GM19468 (cell line): ENCODE measurements around the gene PARP1.
"Not testable (repeated sequence)": the region's sequence is repeated elsewhere in the genome, so short reads cannot be mapped to it uniquely, and the experiment has no call there.

Experiments
- ATAC-seq: cut with Tn5 transposase; IDR thresholded peaks from one replicate; pipeline ENCODE4 v1.9.1; 2021; ENCODE audit warnings: mild to moderate bottlenecking, moderate library complexity, moderate number of reproducible peaks; ENCODE audit not compliant: unreplicated experiment; ENCODE audit errors: extremely low read depth

Gene PARP1

DNA sequence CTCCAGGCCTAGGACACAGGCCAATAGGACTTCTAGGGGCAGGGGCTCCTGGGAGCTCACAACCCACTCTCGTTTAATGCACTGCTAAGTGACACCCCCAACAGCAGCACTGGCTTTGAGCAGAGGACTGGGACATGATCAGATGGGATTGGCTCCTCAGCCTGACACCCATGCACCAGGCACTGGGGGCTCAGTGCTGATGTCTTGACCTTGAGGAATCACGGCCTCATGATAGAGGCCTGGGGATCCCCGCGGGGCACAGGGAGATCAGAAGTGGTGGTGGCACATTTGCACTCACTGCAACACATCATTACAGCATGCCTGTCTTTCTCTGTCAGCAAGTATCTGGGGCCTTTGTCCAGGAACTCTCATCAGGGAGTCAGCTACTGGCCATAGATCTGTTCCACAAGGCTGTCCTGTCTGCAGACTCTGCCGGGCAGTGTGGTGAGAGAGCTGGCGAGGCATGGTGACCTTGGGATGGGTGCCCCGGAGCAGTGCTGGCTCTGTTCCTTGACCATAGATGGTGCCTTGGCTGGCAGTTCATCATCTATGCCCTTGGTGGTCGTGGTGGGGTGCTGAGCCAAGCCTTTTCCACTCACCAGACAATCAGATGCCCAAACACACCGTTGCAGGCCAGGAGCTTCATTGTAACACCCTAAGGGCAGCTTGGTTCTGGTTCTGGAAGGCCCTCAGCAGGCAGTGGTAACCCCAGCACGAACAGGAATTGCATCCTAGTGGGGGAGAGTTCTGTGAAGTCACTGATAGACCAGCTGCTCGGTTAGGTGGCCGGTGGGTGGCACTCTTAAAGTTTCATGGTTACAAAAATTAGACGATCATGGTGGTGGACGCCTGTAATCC lies 22.2 kb upstream of the PARP1 start:
- ATAC-seq: no peak

DNA sequence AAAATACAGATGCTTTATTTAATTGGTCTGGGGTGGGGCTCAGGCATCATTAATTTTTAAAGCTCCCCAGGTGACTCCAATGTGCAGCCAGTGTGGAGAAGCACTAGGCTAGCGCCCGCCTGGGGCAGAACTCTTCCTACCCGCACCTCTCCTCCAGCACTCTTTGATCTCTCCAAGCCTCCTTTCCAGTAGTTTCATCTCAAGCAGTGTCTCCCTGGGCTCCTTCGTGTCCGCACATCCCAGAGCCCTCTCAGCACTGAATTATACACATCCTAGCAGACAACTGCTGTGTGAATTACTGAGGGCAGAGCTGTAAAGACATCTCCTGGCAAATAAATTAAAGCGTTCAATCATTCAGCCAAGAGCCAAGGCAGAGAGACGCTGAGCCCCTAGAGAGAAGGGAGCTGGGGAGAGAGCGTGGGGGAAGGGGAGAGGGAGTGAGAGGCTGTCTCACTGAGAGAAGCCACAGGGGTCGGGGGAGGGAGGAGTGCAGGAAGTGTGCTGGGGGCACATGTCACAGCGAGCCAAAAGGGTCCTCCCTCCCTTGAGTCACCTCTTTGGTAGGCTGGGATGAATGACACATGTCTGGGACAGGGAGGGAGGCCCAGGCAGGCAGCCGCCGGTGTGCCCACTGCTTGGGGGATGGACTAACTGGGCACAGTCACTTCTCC lies 21.0 kb upstream of the PARP1 start:
- no peak for ATAC-seq

DNA sequence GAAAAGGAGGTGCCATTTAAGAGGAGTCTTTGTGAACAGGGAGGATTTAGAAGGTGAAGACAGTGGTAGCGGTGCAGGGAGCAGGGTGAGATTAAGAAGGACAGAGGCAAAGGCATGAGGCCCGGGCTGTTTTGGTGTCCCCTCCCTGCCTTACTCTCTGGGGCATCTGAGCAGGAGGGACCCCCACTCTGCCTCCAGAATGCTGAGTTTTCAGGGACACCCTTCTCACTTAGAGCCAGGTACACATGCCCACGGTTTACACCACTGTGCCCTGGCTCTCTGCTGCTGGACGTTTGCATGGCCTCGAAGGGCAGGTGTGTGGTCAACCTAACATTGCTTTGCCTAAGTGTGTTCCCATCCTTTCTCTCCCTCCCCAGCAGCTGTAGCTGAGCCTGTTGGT lies 20.5 kb upstream of the PARP1 start:
- ATAC-seq: no peak

DNA sequence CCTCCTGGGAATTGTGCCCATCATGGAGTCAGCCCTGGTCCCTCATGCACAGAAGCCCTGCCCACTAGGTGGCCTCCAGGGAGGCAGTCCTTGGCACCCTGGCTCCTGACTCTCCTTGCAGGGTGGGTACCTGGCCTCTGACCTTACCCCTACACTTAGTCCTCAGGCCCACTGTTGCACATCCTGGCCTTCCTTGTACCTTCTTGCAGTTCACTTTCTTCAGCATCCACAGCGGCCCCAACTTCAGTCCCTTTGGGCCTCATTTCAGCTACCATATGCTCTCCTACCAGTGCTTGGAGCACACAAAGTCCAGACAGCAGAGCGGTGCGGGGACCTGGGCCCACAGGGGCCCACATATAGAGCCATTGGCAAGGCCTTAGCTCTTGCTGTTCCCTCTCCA lies 19.2 kb upstream of the PARP1 start:
- ATAC-seq: no peak

DNA sequence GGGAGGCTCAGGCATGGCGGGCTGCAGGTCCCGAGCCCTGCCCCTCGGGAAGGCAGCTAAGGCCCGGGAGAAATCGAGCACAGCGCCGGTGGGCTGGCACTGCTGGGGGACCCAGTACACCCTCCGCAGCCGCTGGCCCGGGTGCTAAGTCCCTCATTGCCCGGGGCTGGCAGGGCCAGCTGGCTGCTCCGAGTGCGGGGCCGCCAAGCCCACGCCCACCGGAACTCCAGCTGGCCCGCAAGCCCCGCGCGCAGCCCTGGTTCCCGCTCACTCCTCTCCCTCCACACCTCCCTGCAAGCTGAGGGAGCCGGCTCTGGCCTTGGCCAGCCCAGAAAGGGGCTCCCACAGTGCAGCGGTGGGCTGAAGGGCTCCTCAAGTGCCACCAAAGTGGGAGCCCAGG lies 18.5 kb upstream of the PARP1 start:
- not testable (repeated sequence) for ATAC-seq

DNA sequence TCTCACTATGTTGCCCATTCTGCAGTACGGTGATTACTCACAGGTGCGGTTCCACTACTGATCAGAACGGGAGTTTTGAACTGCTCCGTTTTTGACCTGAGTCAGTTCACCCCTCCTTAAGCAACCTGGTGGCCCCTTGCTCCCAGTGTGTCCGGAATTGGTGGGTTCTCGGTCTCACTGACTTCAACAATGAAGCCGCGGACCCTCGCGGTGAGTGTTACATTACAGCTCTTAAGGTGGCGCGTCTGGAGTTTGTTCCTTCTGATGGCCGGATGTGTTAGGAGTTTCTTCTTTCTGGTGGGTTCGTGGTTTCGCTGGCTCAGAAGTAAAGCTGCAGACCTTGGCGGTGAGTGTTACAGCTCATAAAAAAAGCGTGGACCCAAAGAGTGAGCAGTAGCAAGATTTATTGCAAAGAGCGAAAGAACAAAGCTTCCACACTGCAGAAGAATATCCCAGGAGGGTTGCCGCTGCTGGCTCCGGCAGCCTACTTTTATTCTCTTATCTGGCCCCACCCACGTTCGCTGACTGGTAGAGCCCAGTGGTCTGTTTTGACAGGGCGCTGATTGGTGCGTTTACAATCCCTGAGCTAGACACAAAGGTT lies 17.6 kb upstream of the PARP1 start:
- no peak for ATAC-seq

DNA sequence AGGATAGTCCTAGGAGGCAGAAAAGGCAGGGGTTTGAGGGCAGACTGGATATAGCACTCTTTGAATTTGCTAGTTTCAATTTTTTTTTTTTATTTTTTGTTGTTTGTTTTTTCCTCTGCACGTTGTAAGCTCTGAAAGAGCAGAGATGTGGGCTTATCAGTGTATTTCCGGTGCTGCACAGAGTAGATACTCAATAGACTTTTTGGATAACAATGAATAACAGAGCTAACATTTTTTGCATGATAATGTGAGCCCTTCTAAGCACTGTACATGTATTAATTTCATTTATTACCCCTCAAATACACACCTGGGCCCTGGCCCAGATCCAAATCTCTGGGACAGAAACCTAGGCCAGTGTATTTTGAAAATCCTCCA lies 17.1 kb upstream of the PARP1 start:
- no peak for ATAC-seq

DNA sequence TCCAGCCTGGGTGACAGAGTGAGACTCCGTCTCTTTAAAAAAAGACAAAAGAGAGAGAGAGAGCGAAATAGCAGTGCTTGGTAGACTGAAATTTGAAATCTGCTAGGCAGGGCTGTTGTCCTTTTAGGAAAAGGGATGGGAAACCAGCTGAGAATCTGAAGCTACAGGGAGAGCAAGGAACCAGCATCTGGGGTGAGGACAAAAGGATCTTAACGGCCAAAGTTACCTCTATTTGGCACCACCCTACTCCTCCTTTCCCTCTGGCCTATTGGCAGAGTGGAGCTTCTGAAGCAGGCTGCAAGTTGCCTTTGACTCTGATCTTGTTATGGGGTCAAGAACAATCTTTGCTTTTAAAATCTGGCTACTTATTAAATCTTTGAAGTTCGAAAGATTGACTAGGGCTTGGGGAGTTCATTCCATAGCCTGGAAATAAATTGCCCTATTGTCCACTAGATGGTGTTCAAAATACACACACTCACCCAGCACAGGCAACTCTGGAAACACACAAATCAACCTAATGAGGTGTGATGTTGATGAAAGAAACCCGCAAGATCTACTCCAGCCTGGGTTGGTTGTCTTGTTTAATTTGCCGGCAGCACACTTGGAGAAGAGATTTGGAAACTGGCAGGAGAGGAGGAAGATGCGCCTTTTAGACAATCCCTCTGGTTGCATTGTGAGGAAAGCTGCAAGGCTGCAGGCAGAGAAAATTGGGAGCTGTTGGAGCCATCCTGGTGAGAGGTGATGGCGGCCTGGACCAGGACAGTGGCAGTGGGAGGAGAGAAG lies 16.5 kb upstream of the PARP1 start:
- no peak for ATAC-seq

DNA sequence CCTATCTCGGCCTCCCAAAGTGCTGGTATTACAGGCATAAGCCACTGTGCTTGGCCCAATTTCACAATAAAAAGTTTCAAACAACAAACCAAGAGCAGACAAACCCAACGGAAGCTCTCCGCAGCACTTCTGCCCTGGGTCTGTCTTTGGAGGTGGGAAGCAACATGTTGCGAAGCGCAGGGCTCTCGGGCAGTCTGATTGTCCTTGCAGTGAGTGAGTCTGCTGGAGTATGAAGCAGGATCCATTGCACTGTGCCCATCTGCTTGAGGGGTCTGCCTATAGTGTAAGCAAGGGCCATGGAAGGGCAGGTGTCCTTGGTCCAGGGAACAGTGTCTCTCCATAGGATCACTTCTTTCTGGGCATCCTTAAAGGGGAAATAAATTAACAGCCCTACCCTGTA lies 14.6 kb upstream of the PARP1 start:
- ATAC-seq: no peak

DNA sequence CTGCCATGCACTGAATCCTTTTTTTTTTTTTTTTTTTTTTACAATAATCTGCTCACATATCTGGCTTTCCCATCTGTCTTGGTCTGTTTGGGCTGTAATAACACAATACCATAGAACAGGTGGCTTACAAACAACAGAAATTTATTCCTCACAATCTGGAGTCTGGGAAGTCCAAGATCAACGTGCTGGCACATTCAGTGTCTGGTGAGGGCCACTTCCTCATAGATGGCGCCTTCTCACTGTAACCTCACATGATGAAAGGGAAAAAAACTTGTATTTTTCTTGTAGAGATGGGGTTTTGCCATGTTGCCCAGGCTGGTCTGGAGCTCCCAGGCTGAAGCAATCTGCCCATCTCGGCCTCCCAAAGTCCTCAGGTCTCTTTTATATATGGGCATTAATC lies 13.0 kb upstream of the PARP1 start:
- no peak for ATAC-seq

DNA sequence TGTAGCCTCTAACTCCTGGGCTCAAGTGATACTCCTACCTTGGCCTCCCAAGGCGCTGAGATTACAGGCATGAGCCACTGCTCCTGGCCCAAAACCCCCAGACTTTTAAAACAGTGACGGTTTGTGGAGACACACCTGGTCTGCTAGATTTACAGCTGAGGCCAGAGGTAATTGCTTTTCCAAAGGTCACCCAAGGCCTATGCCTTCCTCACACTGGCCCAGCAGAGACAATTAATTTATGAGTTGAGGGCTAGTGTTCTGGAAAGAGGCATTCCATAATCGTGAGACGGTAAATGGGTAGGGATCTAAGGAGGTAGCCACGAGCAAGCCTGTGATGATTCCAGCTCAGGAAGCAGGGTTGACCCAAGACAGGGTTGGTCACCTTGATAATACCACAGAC lies 12.4 kb upstream of the PARP1 start:
- no peak for ATAC-seq

DNA sequence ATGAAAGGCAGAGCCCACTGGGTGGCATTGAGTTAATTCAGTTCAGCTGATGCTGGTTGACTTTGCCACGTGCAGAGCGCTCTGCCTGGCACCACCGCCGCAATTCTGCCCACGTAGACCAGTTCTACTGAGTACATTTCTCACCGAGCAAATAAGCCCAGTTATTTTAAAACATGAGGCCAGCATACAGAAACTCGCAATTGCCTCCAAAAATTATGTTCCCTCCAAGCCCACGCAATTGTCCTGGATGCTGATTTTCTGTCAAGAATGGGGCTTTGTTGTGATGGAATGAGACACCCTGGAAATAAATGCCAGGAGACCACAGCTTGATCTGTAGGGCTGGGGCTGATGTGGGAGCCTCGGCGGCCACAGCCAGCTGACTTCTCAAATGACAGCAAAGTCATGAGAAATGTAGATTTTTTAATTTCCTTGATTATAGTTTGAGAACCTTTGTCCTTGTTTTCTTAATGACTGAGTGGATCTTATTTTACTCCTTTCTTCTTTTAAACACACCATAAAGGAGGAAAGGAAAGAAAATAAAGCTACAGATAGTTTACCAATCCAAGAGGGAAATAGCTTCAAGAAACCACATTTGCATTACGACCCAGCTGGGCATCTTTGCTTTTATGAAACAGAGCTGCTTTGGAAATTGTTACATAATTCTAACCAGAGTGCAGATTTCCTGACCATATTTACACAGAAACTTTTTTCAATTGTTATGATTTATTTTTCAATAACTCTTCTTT lies 11.6 kb upstream of the PARP1 start:
- ATAC-seq: no peak

DNA sequence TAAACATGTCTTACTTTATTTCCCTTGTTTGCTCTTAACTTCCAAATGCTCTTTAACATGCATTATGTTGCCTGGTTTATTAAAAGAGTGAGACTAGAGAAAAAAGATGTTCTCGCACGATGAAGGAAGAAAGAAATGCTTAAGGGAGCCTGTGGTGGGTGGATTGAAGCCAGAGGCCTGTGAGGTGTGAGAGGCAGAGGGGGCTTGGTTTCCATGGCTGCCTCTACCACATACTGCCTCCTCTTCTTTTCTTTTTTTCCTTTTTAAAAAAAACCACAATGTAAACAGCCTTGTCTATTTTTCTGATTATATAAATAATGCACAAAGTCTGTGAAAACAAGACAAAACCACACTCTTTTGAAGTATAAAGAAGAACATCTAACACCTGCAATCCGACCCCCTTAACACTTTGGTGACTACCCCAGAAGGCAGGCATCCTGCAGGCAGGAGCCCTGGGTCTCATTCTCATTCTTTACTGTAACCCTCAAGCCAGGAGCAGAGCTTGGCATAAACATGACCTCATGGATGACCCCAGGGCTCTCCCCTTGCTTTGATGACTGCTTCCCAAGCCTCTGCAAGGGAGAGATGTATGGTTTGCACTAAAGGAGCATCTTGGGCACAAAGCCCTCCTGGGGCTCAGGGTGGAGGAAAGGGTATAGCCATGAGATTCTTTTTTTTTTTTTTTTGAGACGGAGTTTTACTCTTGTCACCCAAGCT lies 10.1 kb upstream of the PARP1 start:
- no peak for ATAC-seq

DNA sequence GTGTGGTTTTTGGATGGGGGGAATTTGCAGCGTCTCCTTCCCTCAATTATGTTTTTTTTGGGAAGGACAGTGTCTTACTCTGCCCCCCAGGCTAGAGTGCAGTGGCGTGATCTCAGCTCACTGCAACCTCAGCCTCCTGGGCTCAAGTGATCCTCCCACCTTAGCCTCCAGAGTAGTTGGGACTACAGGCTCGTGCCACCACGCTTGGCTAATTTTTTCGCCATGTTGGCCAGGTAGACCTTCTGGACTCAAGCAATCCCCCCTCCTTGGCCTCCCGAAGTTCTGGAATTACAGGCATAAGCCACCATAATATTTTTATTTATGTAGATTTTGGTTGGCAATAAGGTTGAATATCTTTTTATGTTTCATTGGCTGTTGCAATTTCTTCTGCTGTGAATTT lies 9.5 kb upstream of the PARP1 start:
- ATAC-seq: no peak

DNA sequence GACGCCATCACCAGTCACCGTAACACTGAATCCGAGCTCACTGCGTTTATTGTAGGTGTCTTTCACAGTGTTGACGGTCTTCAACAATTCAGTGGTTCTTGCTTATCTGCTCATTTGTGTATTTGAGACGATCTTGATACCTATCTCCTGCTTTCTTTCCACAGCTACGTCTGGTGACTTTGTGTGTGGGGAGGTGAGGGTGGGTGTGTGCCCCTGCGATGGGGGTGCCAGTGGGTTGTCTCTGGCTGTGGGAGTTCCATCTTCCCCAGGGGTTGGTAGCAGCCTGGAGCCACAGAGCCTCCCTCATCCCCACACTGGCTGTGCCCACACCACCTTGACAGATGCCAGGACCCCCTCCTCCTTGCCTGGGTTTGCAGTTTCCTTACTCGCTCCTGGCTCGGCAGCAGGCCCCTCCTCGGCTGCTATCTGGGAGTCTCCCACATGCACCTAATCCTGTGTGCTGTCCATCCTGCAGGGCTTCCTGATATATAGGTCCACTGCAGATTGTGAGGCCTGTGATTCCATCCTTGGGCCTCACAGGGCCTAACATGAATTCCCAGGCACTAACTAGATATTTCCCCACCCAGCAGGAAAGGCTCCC lies 6.3 kb upstream of the PARP1 start:
- ATAC-seq: no peak

DNA sequence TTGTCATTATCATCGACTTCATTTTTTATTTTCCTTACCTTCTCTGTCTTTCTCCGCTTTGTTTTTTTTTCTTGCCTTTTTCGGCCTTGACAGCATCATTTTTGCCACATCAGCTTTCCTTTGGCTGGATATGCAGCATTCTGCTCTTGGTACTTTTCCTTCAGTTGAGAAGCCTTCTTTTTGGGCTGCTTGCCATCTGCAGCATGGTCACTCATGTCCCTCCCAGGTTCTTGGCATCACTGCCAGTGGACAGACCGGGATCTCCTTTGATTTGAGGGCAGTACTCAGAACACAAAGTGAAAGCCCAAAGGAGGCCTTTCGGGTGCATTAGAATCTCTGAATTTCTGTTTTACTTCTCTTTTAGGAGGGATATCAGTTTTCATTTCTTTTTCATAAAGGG lies 3.7 kb upstream of the PARP1 start:
- no peak for ATAC-seq

DNA sequence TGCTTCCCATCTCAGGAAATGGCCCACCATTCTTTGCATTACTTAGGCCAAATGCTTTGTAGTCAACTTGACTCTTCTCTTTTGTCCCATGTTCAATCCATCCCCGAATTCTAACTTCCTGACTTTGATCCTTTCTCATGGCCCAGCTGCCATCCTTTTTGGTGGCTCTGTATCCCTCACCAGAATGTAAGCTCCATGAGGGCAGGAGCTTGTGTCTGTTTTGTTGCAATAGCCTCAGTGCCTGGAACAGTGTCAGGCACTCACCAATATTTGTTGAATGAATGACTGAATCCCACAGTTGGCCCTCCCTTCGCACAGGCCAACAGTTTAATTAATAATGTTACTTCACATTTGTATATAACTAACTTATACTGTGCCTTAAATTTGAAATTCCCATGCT lies 3.1 kb upstream of the PARP1 start:
- ATAC-seq: no peak

DNA sequence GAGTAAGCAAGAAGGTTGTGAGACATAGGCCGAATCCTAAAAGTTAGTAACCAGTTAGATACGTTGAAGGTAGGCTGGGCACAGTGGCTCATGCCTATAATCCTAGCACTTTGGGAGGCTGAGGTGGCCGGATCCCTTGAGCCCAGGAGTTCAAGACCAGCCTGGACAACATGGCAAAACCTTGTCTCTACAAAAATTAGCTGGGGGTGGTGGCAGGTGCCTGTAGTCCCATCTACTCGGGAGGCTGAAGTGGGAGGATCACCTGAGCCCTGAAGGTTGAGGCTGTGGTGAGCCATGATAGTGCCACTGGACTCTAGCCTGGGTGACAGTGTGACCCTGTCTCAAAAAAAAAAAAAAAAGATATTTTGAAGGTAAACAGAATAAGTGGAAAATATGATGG lies 1.5 kb upstream of the PARP1 start:
- ATAC-seq: no peak
